GM21447 (cell line): Measurements from ENCODE around the gene TTLL9.

Source experiments
- ATAC-seq: cut with Tn5 transposase; IDR thresholded peaks from one replicate; pipeline ENCODE4 v1.9.1; 2021; ENCODE audit not compliant: unreplicated experiment

Gene TTLL9

DNA sequence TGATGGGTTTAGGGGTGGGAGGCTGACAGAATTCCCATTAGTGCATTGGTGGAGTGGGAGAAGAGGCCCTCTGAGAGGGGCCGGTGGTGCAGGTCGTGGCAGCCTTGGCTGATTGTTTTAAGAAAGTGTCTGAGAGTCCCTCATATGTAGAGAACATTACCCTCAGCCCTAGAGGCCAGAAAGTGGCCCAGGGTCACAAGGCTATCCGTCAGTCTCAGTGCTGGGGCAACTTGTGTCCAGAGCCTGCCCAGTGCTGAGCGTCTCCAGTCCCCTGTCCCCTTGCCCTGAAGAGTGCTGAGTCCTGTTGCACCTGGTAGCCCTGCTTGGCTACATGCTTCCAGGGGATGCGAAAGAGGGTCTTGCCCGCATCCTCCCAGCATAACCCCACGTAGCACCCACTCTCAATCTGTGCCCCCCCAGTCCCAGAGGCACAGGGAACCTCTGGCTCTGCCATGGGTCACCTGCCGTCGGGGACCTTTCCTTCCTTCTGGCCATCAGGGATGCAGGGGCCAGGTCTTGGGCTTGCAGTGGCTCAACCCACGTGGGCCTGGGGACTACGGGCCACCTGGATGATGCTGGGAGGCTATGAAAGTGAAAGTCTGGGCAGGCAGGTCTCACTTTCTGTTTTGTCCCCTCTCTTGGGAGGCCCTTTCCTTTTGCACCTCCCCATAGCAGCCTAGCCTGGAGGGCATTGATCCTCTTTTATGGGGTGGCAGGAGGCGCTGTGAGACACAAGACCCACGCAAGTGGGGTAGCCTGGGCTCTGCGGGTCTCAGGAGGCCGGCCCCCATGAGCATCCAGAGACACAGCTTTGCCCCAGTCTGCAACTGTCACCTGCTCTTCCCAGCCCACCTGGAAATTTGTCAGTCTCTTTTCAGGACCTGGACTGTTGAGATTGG is 12.3 kb upstream of the TTLL9 start:
- no peak for ATAC-seq

DNA sequence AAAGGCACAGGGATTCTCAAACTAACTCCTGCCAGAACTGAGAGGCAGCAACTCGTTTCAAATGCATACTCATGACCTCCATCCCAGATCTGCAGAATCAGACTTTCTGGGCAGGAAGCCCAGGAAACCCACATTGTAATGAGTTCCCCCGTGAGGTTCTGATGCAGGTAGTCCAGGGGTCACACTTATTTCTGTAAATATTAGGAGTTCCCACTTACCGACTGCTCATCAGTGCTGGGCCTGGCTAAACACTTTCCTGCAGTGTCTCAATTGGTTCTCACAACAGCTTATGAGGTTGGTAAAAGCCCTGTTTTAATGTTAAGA is 11.7 kb upstream of the TTLL9 start:
- no peak for ATAC-seq

DNA sequence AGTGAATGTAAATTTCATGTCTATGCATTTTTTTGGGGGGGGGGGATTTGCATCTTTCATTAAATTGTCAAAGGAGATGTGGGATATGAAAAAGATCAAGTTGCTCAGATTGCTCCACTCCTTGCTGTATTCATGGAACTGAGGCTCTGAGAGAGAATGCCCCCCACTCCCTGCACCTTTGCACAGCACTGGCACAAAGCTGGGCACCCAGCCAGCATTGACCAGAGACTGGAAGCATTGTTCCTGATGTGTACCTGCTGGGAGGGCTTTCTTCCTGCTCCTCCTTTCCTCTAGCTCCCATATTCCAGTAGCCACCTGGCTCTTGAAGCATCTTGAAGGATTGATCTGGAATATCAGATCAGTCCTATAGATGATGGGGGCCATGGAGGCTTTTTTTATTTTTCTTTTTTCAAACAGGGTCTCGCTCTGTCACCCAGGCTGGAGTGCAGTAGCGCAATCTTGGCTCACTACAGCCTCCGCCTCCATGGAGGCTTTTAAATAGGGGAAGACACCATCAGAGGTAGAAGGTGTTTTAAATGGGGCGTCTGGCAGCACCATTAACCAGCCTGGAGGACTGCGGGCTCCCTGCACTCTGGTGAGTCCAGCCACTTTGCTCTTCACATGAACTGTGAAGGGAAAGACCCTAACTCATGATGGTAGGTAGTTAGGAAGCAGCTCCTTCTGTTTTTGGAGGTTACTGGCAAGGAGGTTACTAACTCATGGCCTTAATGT is 11.0 kb upstream of the TTLL9 start:
- no peak for ATAC-seq

DNA sequence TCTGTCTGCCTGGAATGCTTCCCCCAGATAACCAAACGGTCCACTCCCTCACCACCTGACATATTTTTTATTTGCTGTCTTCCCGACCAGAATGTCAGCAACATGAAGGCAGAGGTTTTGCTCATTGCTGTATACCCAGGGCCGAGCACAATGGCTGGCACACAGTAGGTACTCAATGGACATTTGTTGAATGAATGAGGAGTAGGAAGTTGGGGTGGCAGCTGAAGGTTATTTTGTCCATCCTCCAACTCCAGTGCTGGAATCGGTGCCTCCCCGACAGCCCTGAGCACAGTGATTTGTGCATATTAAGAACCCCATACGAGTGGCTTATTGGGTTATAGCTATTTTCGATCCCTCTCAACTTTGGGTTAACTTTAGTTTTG is 10.4 kb upstream of the TTLL9 start:
- no peak for ATAC-seq

DNA sequence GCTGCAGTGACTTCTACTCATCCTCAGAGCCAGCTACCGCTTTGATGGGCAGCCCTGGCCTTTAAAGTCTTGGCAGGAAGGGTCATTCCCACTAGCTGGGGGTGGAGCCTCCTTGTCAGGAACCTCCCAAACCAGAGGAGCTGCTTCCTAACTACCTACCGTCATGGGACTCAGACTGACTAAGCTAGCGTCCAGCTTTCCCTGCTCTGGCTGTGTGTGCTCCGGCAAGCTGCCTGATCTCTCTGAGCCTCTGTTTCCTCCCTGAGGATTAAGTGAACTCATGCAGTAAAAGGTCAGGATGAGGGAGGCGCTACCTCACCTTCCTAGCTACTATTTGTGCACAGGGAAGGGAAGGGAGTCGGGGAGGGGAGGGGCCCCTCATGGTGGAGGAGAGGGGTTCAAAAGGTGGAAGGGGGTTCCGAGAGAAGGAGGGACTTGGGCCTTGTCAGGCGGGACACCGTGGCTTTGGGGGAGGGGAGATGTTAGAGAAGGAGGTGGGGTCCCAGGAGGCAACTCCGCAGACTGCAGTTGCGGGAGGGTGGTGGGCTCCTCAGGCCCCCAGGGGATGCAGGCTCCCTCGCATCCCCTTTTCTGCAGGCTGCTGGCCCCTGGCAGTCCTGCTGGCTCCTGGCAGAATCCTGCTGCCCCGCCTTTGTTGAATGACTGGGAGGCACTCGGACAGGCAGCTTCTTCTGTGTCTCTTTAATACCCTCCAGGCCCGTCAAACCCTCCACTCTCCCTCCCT is 9.9 kb upstream of the TTLL9 start:
- no peak for ATAC-seq

DNA sequence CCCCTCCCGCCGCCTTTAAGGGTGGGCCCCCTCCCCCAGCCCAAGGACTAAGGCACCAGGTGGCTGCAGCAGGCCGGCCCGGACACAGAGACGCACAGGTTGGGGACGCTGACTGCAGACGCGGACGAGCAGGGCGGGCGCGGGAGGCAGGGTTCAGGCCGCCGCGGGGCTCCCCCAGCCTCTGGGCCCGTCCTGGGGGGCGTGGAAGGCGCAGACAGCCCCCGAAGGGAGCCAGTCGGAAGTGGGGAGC is 9.4 kb upstream of the TTLL9 start:
- ATAC-seq = no peak

DNA sequence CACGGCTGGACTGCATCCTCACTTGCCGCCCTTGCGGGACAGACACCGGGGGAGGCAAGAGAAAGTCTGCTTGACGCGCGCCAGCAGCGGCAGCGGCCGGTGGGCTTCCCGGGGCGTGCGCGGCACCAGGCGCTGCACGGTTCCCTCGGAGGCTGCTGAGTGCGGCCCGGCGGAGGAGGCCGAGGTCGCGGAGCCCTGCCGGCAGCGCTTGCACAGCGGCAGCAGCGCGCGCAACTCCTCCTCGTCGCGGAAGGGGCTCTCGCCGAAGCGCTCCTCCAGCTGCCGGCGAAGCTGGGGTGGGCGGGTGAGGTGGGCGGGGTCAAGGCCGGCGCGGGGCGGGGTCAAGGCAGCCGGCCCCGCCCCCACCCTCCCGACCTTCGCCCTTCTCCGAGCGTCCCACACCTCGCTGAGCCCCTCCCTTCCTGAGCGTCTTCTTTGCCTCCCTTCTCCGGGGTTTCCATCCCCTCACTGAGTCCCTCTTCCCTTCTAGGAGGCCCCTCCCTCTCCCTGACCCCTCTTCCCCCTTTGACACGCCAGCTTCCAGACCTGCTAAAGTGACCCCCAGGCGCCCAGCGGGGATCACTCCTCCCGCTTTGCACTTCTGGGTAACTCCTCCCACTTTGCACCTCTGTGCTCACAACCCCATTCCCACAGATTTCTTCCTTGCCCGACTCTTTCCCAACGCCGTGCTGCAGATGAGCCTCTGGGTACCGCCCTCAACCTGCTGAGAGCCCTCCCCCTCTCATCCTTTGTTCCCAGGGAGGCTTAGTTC is 8.9 kb upstream of the TTLL9 start:
- ATAC-seq = peak; percentile 48

DNA sequence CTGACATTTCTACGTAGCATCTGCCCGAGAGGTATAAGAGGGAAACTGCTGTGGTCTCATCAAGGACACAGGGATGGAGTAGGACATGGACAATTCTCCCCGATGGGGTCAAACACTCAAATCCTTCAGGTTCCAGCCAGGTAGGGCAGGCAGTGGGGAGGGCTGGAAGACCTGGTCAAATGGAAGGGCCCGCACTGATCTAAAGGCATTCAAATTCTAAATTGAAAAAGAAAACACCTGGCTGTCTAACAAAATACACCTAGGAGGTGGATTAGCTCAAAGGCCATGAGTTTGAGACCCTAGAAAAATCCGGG is 8.3 kb upstream of the TTLL9 start:
- ATAC-seq = no peak

DNA sequence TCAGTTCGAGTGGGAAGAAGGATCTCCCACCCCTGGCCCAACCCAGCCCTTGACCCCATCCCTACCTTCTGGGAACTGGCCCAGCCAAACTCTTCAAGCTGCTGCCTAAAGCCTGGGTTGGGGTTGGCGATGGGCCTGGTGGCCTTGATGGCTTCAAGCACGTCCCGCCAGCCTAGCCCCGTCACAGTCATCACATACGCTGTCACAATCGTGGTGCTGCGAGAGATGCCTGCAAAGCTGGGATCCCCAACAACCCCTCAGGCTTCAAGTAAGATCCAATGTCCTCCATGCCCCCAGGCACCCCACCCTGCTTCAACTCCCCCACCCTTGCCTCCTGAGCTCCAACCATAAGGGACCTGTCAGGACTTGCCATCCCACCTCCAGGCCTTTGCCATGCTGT is 7.9 kb upstream of the TTLL9 start:
- no peak for ATAC-seq

DNA sequence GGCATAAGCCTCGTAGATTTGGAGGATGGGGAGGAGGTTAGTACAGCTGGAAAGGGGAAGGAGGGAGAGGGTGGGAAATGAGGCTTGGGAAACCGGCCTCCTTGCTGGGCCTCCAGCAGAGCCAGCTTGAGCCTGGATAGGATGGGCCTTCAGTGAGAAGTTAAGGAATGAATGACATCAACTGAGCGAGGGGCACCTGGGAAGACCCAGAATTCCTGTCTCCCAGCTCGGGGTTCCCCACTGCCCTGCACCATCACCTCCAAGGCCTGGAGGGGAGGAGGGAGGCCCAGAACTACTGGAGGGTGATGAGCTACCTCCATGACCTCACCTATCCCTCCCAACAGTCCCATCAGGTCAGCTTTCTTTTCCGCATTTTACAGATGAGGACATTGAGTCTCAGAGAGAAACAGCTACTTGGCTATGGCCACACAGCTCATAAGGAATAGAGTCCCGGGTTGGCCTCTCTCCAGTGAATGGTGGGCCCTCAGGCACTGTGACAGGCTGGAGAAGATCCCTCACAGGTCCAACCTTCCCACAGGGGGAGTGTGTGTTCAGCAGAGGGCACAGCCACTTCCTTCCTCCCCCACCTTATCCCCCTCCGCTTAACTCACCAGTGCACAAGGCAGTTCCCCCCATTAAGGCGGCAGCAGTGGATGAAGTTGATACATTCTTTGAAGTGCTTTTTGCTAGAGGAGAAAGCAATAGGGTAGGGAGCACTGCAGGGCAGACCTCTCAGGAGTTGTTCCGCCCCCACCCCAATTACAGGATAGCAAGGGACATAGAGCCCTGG is 6.9 kb upstream of the TTLL9 start:
- ATAC-seq = no peak

DNA sequence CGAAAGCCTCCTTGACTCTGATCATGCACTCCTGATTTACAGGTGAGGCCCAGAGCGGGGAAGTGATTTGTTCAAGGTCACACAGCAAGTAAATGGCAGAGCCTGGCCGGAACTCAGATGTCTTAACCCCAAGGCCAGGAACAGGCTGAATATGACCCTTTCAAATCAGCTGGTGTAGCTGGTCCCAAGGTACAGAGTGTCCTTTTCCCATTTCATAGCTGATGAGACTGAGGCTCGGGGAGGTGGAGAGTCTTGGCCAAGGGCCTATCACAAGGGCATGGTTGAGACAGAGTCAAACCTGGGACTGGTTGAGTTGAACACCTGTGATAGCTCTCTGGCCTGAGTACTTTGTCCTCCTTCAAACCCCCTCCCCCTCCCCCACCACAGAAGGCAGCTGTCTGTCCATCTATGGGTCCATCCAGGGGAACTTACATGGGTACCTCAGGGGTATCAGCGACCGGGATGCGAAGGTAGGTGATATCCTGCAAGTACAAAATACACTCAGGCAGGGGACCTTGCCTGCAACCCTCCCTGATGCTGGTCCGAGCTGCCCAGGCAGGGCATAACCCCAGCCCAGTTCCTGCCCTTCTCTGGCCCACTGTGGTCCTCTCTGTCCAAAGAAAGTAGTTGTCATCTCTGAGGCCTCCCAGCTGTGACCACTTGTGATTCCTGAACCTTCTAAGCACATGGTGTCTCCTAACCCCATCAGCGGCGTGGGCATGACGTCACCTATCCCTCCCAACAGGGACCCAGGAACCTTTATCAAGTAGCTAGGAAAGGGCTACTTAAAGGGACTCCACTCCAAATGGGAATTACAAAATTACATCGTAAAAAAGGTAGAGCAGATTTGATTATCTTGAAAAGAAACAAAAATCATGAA is 5.7 kb upstream of the TTLL9 start:
- no peak for ATAC-seq

DNA sequence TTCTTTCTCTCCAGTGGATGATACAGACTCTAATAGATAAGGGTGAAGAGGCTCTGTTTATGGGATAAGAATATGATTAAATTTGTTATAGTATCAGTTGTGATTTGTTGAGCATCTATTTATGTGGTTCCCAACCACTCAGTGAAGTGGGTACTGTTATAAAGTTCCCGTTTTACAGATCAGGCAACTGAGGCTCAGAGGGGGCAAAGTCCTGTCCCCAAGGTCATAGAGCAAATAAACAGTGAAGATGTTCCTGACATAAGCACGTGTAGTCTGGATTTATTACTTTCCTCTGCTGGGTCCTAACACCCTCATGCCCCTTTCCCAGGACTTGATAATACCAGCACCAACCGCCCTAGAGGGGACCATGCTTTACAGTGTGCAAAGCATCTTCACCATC is 4.2 kb upstream of the TTLL9 start:
- ATAC-seq = no peak

DNA sequence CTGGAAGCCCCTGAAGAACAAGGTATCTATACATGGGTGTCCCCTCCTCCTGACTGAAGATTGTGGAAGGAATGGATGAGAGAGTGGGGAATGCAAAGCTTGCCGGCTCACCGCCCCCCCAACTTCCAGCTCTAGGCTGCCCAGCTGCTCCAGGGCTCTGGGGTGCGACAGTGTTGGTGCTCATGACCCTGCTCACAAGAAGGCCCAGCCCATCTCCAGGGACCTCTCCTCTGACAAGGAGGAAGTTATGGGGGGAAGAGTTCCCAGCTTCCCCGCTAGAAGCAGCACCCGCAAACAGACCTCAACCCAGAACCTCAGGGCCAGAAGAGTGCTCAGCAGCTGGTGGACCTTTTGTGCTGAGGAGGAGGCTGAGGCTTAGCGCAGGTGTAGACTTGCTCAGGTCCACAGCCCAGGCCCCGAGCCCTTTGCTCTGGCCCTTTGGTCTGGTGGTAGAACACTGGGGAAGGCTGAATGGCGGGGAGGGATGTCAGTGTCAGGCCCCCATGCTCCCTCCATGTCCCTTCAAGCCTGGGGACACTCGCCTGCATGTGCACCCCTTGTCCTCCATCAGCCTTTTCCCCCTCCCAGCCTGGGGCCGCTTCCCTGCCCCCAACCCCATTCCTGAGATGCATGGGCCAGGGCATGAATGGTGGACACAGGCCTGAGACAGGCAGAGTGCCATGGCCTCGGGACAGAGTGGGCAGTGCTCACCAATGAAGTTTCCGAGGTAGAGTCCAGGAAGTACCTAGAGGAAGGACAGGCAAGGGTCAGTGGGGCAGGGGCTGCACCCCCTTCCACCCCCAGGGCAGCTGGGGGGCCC is 1.4 kb upstream of the TTLL9 start:
- no peak for ATAC-seq

DNA sequence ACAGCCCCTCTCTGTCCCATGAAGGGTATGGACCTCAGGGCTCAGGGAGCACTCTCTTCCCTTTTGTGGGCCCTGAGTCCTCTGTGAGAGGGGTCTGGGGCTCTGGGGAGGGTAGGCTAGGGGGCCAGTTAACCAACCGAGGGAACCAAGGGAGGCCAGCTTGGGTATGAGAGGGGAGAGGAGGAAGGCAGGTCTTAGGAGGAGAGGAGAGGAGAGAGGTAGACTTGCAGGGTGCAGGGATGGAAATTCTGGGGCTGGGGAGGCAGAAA is 827 bp upstream of the TTLL9 start:
- no peak for ATAC-seq

DNA sequence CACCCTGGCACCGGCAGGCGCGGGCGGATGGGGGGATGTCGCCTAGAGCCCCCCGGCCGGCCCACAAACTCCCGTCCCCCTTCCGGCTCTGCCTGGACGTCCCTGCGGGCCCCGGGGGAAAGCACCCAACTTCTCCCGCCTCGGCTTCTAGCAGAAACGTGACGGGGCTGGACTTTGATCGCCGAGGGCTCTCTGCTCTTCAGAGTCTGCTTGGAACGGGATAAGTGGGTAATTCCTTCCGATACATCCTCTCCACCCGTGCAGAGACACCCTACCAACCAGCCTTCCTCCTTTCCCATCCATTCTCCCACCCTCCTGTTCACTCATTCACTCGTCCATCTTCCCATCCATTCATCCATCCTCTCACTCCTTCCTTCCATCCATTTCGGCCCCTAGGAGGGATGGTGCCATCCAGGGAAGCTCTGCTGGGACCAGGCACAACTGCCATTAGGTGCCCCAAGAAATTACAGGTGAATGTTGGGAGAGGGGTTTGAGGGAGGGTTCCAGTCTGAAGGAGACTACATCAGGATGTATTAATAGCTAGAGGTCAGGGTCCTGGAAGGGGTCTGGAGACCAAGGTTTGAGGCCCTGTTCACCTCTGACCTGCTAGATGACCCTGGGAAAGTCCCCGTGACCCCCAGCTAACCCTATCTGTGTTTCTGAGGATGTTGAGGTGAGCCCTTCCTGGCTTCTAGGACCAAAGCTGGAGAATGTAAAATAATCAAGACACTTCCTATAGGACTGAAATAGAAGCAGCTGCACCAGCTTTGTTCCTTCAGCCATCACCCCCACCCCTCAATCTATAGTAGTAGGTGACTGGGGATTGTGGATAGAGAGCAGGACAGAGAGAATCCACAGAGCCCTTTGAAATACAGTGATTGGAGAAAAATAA is 538 bp downstream of the TTLL9 start:
- ATAC-seq = no peak

DNA sequence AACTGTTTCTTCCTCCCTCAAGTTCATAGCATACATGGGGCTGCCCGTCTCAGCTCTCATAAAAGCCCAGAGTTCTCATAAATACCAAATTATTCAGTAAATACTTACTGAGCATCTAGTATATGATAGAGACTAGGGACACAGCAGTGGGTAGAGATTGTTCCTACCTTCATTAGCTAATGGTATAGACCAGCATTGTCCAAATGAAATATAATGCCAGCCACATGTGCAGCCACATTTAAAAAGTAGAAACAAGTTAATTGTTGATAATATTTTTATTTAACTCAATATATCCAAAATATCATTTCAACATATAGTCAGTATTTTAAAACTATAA is 1.2 kb downstream of the TTLL9 start:
- no peak for ATAC-seq

DNA sequence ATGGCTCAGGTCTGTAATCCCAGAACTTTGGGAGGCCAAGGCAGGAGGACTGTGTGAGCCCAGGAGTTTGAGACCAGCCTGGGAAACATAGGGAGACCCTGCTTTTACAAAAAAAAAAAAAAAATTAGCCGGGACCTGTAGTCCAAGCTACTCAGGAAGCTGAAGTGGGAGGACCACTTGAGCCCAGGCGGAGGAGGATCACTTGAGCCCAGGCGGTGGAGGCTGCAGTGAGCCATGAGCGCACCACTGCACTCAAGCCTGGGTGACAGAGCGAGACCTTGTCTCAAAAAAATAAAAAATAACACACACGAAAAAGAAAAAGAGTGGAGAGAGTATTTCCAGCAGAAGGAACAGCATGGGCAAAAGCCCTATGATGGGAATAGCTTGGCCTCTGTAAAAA is 2.0 kb downstream of the TTLL9 start:
- no peak for ATAC-seq

DNA sequence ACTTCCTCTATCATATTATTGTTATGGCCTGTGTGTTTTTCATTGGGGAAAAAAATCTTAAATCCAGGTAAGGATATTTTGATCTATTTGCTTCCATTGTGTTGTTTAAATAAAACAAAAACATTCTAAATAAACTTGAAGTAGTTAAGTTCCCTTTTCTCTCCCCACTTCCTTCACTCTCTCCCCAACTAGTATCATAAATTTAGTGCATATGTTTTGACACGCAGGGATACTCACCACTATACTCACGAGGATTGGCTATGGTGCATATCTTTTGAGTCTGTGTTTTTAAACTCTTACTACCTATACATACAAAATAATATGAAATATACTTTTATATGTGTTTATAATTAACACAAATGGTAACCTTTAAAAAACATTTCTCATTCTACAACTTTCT is 5.2 kb downstream of the TTLL9 start:
- ATAC-seq = no peak

DNA sequence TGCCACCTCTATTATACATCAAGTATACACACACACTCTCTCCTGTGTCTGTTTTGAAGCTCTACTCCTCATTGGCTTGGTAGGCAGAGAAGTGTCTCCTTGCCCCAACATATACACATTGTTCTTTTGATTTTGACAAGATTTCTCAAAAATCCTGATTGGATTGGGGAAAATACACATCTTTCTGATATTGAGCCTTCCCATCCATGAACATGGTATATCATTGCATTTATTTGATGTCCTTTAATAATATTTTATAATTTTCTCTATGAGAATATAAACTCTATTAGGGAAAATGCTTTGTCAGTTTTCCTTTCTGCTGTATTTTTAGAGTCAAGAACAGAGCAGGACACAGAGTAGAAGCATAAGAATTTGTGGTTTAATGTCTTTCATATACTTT is 7.2 kb downstream of the TTLL9 start:
- no peak for ATAC-seq
